CD4-positive, alpha-beta memory T cell (primary cell): Measurements from ENCODE around the gene ARHGAP9. TPM values are rescaled to one million over a fixed set of nuclear protein-coding genes. Genes with fewer than 3 reads are reported as not detected.
"Not testable (repeated sequence)": the region's sequence is repeated elsewhere in the genome, so short reads cannot be mapped to it uniquely, and the experiment has no call there.

Experiments used
- CTCF ChIA-PET: fragments of 350-600 bp; sonication (Branson Sonifier 250); formaldehyde crosslinking; loops from one replicate; lab custom pipeline; 2021; ENCODE audit warnings: inconsistent platforms; ENCODE audit not compliant: partially characterized antibody; lab: Charles Lee
- POLR2A ChIA-PET: fragments of 350-600 bp; sonication (Branson Sonifier 250); formaldehyde crosslinking; loops from one replicate; lab custom pipeline; 2021; ENCODE audit not compliant: partially characterized antibody; lab: Charles Lee
- DNase-seq, 5 donors: peaks; one replicate each; pipeline versions ENCODE4 v3.0.0 to v3.0.0-alpha.2; 2020 to 2022; ENCODE audit warnings: mixed read lengths in 1 of 5
- H3K27ac ChIP-seq: one replicate; pipeline ENCODE4 v1.7.0; 2013; ENCODE audit warnings: low read depth, low read length
- H3K27me3 ChIP-seq: 2 replicates; pipeline ENCODE4 v1.7.0; 2013; ENCODE audit warnings: mild to moderate bottlenecking, low read length, moderate library complexity; ENCODE audit not compliant: insufficient read depth
- H3K36me3 ChIP-seq: 2 replicates; pipeline ENCODE4 v1.7.0; 2013; ENCODE audit warnings: mild to moderate bottlenecking, low read length, moderate library complexity; ENCODE audit not compliant: insufficient read depth
- H3K4me1 ChIP-seq: 2 replicates; pipeline ENCODE4 v1.7.0; 2013; ENCODE audit warnings: mild to moderate bottlenecking, low read length, moderate library complexity; ENCODE audit not compliant: insufficient read depth
- H3K4me3 ChIP-seq, 2 donors: one replicate each; pipeline ENCODE4 v1.7.0; 2013; ENCODE audit warnings: low read length in 2 of 2, mild to moderate bottlenecking in 1 of 2
- H3K9me3 ChIP-seq, 2 donors: one replicate each; pipeline ENCODE4 v1.7.0; 2013; ENCODE audit warnings: low read length in 2 of 2, control low read depth in 1 of 2; ENCODE audit not compliant: control insufficient read depth in 1 of 2
- H3K27ac Mint-ChIP-seq, 7 donors: one replicate each; pipeline ENCODE4 v1.8.0; 2020 to 2021; ENCODE audit warnings: mixed read lengths in 7 of 7, mild to moderate bottlenecking in 6 of 7, inconsistent platforms in 3 of 7, moderate library complexity in 3 of 7
- H3K27me3 Mint-ChIP-seq, 2 donors: one replicate each; pipeline ENCODE4 v1.8.0; 2020 to 2021; ENCODE audit warnings: mixed read lengths in 2 of 2
- H3K36me3 Mint-ChIP-seq, 2 donors: one replicate each; pipeline ENCODE4 v1.8.0; 2020 to 2021; ENCODE audit warnings: mixed read lengths in 2 of 2, inconsistent platforms in 1 of 2, mild to moderate bottlenecking in 1 of 2
- H3K4me1 Mint-ChIP-seq, 4 donors: one replicate each; pipeline ENCODE4 v1.8.0; 2020 to 2021; ENCODE audit warnings: mixed read lengths in 4 of 4, mild to moderate bottlenecking in 1 of 4
- H3K4me3 Mint-ChIP-seq, 8 donors: one replicate each; pipeline ENCODE4 v1.8.0; 2020 to 2021; ENCODE audit warnings: mixed read lengths in 8 of 8, mild to moderate bottlenecking in 7 of 8, moderate library complexity in 6 of 8, inconsistent platforms in 3 of 8
- H3K9me3 Mint-ChIP-seq, 8 donors: one replicate each; pipeline ENCODE4 v1.8.0; 2020 to 2021; ENCODE audit warnings: mixed read lengths in 8 of 8, mild to moderate bottlenecking in 5 of 8, inconsistent platforms in 3 of 8, moderate library complexity in 1 of 8
- intact Hi-C: fragments of 100-400 bp; cut with micrococcal nuclease; formaldehyde crosslinking; loops from one replicate; pipeline ENCODE4 v1.15.1; 2023
- polyA plus RNA-seq, 2 donors: library from polyadenylated mRNA; unstranded; fragments of 300-500 nt; fragmentation: Illumina TruSeq; gene quantifications; one replicate each; pipeline ENCODE4 v1.2.3, GENCODE V29; 2021
- total RNA-seq, 2 experiments: library from RNA; stranded (reverse); gene quantifications; one replicate each; pipeline ENCODE4 v1.2.3, GENCODE V29; 2021

Gene ARHGAP9
- total and polyA plus RNA-seq, 4 experiments from 2014 or later, result 206 to 278 (median 241) TPM

DNA sequence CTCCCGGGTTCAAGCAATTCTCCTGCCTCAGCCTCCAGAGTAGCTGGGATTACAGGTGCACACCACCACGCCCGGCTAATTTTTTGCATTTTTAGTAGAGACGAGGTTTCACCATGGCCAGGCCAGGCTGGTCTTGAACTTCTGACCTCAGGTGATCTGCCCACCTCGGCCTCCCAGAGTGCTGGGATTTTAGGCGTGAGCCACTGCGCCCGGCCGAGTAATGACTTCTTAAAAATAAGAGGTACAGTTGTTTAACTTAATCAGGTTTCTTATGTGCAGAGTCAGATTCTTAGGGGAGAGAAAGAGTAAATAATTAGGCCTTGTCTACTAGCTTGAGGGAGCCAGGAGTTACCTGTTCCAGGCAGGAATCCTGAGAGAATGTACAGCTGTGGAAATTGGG, 34.6 kb upstream of the ARHGAP9 start:
- intact Hi-C loops, H3K27me3 Mint-ChIP-seq, H3K4me3 Mint-ChIP-seq, DNase-seq, H3K27ac ChIP-seq, H3K9me3 Mint-ChIP-seq, H3K9me3 ChIP-seq, H3K27me3 ChIP-seq, H3K4me3 ChIP-seq: not testable (repeated sequence)
- Histone ChIP-seq H3K4me1 (peaks cover 21% of the 10 kb centered on the region), H3K36me3 (peaks cover 67% of the 10 kb centered on the region)
- Mint-ChIP-seq H3K36me3 (peaks cover 58 to 75% of the 10 kb centered on the region in 2 donors), H3K4me1 (peaks cover 10 to 22% (median 15%) of the 10 kb centered on the region in 4 donors), H3K27ac (peak overlapping the region in 1 of 7 donors; percentile 36)
- ChIA-PET POLR2A (interaction anchor here (0.8 to 3.7 kb wide), 3 partner anchors 34 to 55 kb away, joined by 3 to 12 read pairs (median 3); partner anchors contain the start of genes ARHGAP9 and GLI1), CTCF (interaction anchor here (1.2 to 1.8 kb wide), 3 partner anchors 37 to 82 kb away, joined by 3 to 12 read pairs (median 3); no protein-coding TSS in a partner anchor)

DNA sequence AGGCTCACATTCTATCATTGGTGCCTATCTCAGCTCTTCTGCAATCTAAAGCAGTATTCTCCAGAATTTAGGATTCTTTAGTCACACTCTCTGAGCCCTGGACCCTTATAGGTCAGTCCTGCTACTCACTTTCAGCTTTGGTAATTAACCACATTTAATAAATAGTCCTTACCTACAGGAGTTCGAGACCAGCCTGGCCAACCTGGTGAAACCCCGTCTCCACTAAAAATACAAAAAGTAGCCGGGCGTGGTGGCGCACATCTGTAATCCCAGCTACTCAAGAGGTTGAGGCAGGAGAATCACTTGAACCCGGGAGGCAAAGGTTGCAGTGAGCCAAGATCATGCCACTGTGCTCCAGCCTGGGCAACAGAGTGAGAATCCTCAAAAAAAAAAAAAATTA, 34.0 kb upstream of the ARHGAP9 start:
- H3K36me3 Mint-ChIP-seq, result peaks cover 58 to 78% of the 10 kb centered on the region in 2 donors
- POLR2A ChIA-PET, result interaction anchor here (0.8 to 3.7 kb wide), 3 partner anchors 10 to 55 kb away, joined by 3 to 12 read pairs (median 3); partner anchors contain the start of genes ARHGAP9 and GLI1
- CTCF ChIA-PET, result interaction anchor here (1.2 to 1.5 kb wide), 2 partner anchors 36 to 81 kb away, joined by 3 read pairs; no protein-coding TSS in a partner anchor

DNA sequence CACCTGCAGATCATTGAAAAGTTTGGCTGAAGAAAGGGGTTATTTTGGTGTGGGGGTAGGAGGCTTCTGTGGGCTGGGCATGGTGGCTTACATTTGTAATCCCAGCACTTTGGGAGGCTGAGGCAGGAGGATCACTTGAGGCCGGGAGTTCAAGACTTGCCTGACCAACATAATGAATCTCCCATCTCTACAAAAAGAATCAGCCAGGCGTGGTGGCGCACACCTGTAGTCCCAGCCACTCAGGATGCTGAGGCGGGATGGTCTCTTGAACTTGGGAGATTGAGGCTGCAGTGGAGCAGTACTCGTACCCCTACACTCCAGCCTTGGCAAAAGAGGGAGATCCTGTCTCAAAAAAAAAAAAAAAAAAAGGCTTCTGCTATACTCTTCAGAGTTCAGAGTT, 33.6 kb upstream of the ARHGAP9 start:
- Histone ChIP-seq H3K27ac (no peak overlapping the region), H3K9me3 (no peaks in the 10 kb centered on the region), H3K4me3 (no peak overlapping the region), H3K4me1 (peaks cover 11% of the 10 kb centered on the region), H3K36me3 (peaks cover 71% of the 10 kb centered on the region), H3K27me3 (no peaks in the 10 kb centered on the region)
- no peaks in the 10 kb centered on the region for H3K27me3 Mint-ChIP-seq
- H3K27ac Mint-ChIP-seq, result peak overlapping the region in 4 of 7 donors; percentile 35 to 78 (median 59)
- ChIA-PET POLR2A (interaction anchor here (0.8 to 1.5 kb wide), 3 partner anchors 7 to 54 kb away, joined by 3 to 4 read pairs (median 3); partner anchors contain the start of genes DDIT3 and GLI1), CTCF (interaction anchor here (1.2 to 1.5 kb wide), 2 partner anchors 36 to 81 kb away, joined by 3 read pairs; no protein-coding TSS in a partner anchor)
- H3K4me3 Mint-ChIP-seq, result no peak overlapping the region
- H3K4me1 Mint-ChIP-seq, result peaks cover 3 to 12% (median 6%) of the 10 kb centered on the region in 4 donors
- DNase-seq, result no peak
- peaks cover 56 to 80% of the 10 kb centered on the region in 2 donors for H3K36me3 Mint-ChIP-seq
- H3K9me3 Mint-ChIP-seq, result no peaks in the 10 kb centered on the region
- intact Hi-C loops, result no loop called here

More for the DNA sequence above, 34.0 kb upstream of the ARHGAP9 start:
- H3K9me3 ChIP-seq, H3K4me3 ChIP-seq, H3K27me3 ChIP-seq, H3K9me3 Mint-ChIP-seq, H3K4me3 Mint-ChIP-seq, H3K27ac ChIP-seq, H3K27me3 Mint-ChIP-seq, intact Hi-C loops, DNase-seq: not testable (repeated sequence)
- Mint-ChIP-seq H3K27ac (peak overlapping the region in 1 of 7 donors; percentile 77), H3K4me1 (peaks cover 6 to 16% (median 10%) of the 10 kb centered on the region in 4 donors)
- Histone ChIP-seq H3K4me1 (peaks cover 15% of the 10 kb centered on the region), H3K36me3 (peaks cover 70% of the 10 kb centered on the region)

DNA sequence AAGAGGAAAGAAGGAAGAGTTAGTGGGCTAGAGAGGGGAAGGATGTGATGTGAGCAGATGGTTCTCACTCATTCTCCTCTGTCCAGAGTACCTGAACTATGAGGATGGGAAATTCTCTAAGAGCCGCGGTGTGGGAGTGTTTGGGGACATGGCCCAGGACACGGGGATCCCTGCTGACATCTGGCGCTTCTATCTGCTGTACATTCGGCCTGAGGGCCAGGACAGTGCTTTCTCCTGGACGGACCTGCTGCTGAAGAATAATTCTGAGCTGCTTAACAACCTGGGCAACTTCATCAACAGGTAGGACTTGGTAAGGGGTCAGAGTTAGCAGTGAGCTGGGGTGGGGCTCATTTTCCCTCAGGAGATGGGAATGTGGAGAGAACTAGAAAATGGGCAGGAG, 33.0 kb upstream of the ARHGAP9 start:
- ChIA-PET POLR2A (interaction anchor here (1.2 to 1.5 kb wide), 2 partner anchors 8 to 9 kb away, joined by 3 to 4 read pairs; partner anchors contain the start of gene DDIT3), CTCF (interaction anchor here (0.7 to 1.2 kb wide), 4 partner anchors 8 to 70 kb away, joined by 3 read pairs; partner anchors contain the start of gene DDIT3)
- no peaks in the 10 kb centered on the region for H3K27me3 ChIP-seq
- no peak for DNase-seq
- Mint-ChIP-seq H3K9me3 (no peaks in the 10 kb centered on the region), H3K36me3 (peaks cover 51 to 78% of the 10 kb centered on the region in 2 donors), H3K4me1 (peaks cover 1 to 8% (median 3%) of the 10 kb centered on the region in 4 donors), H3K27me3 (no peaks in the 10 kb centered on the region), H3K4me3 (no peak overlapping the region), H3K27ac (peak overlapping the region; percentile 9 to 80 (median 66))
- H3K36me3 ChIP-seq, result peaks cover 71% of the 10 kb centered on the region
- H3K9me3 ChIP-seq, result no peaks in the 10 kb centered on the region
- intact Hi-C loops, result no loop called here
- no peak overlapping the region for H3K27ac ChIP-seq
- H3K4me1 ChIP-seq, result peaks cover 6% of the 10 kb centered on the region
- no peak overlapping the region for H3K4me3 ChIP-seq

DNA sequence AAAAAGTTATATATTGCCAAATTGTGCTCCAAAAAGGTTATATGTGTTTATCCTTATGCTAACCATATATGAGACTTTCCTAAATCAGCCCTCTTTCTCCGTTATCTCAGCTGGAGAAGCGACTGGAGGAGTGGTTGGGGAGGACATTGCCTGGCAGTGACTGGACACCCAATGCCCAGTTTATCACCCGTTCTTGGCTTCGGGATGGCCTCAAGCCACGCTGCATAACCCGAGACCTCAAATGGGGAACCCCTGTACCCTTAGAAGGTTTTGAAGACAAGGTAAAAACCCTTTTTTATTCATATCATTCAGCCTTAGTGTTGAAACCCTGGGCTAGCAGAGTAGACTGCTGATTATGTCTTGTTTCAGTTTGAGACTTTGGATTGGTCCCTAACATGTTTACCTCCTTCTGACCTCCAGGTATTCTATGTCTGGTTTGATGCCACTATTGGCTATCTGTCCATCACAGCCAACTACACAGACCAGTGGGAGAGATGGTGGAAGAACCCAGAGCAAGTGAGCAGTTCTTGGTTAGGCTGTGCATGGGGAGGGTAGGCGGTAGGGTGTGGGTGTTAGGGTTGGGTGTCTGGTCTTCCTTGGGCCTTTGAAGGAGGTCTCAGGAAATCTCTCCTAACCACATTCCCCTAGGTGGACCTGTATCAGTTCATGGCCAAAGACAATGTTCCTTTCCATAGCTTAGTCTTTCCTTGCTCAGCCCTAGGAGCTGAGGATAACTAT, 32.1 kb upstream of the ARHGAP9 start:
- Histone ChIP-seq H3K27me3 (no peaks in the 10 kb centered on the region), H3K4me1 (peaks cover under 1% of the 10 kb centered on the region), H3K4me3 (no peak overlapping the region), H3K27ac (no peak overlapping the region), H3K9me3 (no peaks in the 10 kb centered on the region), H3K36me3 (peaks cover 62% of the 10 kb centered on the region)
- Mint-ChIP-seq H3K27me3 (no peaks in the 10 kb centered on the region), H3K9me3 (no peaks in the 10 kb centered on the region), H3K27ac (peak overlapping the region in 6 of 7 donors; percentile 41 to 75 (median 63)), H3K4me1 (peaks cover 0 to 2% (median 0%) of the 10 kb centered on the region in 4 donors), H3K36me3 (peaks cover 42 to 69% of the 10 kb centered on the region in 2 donors), H3K4me3 (no peak overlapping the region)
- DNase-seq, result no peak
- intact Hi-C loops, result no loop called here
- CTCF ChIA-PET, result interaction anchor here (0.7 to 1.2 kb wide), 5 partner anchors 9 to 71 kb away, joined by 3 read pairs; partner anchors contain the start of gene DDIT3
- POLR2A ChIA-PET, result interaction anchor here (0.7 to 1.5 kb wide), 3 partner anchors 9 to 211 kb away, joined by 4 to 7 read pairs (median 6); partner anchors contain the start of gene DDIT3

DNA sequence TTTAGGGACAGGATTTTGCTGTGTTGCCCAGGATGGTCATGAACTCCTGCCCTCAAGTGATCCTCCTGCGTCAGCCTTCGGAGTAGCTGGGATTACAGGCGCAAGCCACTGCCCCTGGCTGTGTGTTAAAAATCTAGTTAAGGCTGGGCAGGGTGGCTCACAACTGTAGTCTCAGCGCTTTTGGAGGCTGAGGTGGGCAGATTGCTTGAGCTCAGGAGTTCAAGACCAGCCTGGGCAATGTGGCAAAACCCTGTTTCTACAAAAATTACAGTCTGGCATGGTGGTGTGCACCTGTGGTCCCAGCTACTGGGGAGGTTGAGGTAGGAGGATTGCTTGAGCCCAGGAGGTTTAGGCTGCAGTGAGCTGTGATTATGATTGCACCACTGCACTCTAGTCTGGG, 31.5 kb upstream of the ARHGAP9 start:
- Histone ChIP-seq H3K36me3 (peaks cover 60% of the 10 kb centered on the region), H3K4me3 (no peak overlapping the region), H3K27ac (no peak overlapping the region), H3K4me1 (no peaks in the 10 kb centered on the region), H3K27me3 (no peaks in the 10 kb centered on the region), H3K9me3 (no peaks in the 10 kb centered on the region)
- ChIA-PET CTCF (interaction anchor here (1.2 kb wide), 1 partner anchor 48 kb away, joined by 3 read pairs; no protein-coding TSS in a partner anchor), POLR2A (interaction anchor here (0.7 to 1.5 kb wide), 4 partner anchors 9 to 212 kb away, joined by 3 to 7 read pairs (median 4); partner anchors contain the start of genes DDIT3 and MBD6)
- Mint-ChIP-seq H3K4me3 (no peak overlapping the region), H3K4me1 (peaks cover 0 to 2% (median 0%) of the 10 kb centered on the region in 4 donors), H3K36me3 (peaks cover 39 to 65% of the 10 kb centered on the region in 2 donors), H3K27me3 (no peaks in the 10 kb centered on the region), H3K27ac (peak overlapping the region in 1 of 7 donors; percentile 60), H3K9me3 (no peaks in the 10 kb centered on the region)
- intact Hi-C loops, result no loop called here
- no peak for DNase-seq

DNA sequence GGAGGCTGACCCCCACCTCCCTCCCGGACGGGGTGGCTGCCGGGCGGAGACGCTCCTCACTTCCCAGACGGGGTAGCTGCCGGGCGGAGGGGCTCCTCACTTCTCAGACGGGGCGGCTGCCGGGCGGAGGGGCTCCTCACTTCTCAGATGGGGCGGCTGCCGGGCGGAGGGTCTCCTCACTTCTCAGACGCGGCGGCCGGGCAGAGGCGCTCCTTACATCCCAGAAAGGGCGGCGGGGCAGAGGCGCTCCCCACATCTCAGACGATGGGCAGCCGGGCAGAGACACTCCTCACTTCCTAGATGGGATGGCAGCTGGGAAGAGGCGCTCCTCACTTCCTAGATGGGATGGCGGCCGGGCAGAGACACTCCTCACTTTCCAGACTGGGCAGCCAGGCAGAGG, 28.1 kb upstream of the ARHGAP9 start:
- H3K4me3 Mint-ChIP-seq, H3K27me3 Mint-ChIP-seq, DNase-seq, H3K9me3 Mint-ChIP-seq, CTCF ChIA-PET, H3K4me3 ChIP-seq, H3K9me3 ChIP-seq, intact Hi-C loops, H3K4me1 Mint-ChIP-seq, H3K27me3 ChIP-seq, H3K4me1 ChIP-seq, POLR2A ChIA-PET, H3K27ac ChIP-seq, H3K27ac Mint-ChIP-seq: not testable (repeated sequence)
- peaks cover 49% of the 10 kb centered on the region for H3K36me3 ChIP-seq
- peaks cover 29 to 61% of the 10 kb centered on the region in 2 donors for H3K36me3 Mint-ChIP-seq
